ENCODE measurements around the gene SYAP1. TPM values are rescaled to one million over a fixed set of nuclear protein-coding genes. Genes with fewer than 3 reads are reported as not detected.

Gene SYAP1
- polyA plus RNA-seq, 1 donor (not counting 4 experiments of a cell fraction or from before 2014, with no cell fraction given): 20.3 TPM

- no peak overlapping the region for H3K4me2 ChIP-seq (ENCODE audit: control insufficient read depth, extremely low read depth, insufficient read depth, low read depth, low read length)
- H4K20me1 ChIP-seq (ENCODE audit: control insufficient read depth, extremely low read depth, insufficient read depth, low read length): no peaks in the 10 kb centered on the region
- no peak for TF ChIP-seq EZH2 (IDR thresholded peaks at IDR 0.05; ENCODE audit: low read length)
- TF ChIP-seq CTCF (optimal IDR thresholded peaks at IDR 0.05 in 1 of 3, IDR thresholded peaks at IDR 0.05 in 1 of 3, conservative IDR thresholded peaks at IDR 0.05 in 1 of 3; ENCODE audit: extremely low read depth in 1 of 3, insufficient read depth in 2 of 3, low read length in 3 of 3): no peak
- H3K4me3 ChIP-seq (ENCODE audit: control insufficient read depth in 2 of 3, extremely low read depth in 1 of 3, insufficient read depth in 2 of 3, low read depth in 1 of 3, low read length in 3 of 3): no peak overlapping the region
- no peak for DNase-seq (ENCODE audit: low read depth, low spot score)
- H2AFZ ChIP-seq (ENCODE audit: control insufficient read depth, low read length): no peak overlapping the region
- H3K27ac ChIP-seq (ENCODE audit: control insufficient read depth, insufficient read depth, low read length): no peak overlapping the region
- H3K9me1 ChIP-seq (ENCODE audit: control insufficient read depth, extremely low read depth, insufficient read depth, low read length): no peaks in the 10 kb centered on the region
- no peaks in the 10 kb centered on the region for H3K9me3 ChIP-seq (ENCODE audit: control insufficient read depth, low read depth, low read length)
- H3K27me3 ChIP-seq (ENCODE audit: control insufficient read depth, extremely low read depth, insufficient read depth, low read length): no peaks in the 10 kb centered on the region
- H3K9ac ChIP-seq (ENCODE audit: control insufficient read depth, extremely low read depth, insufficient read depth, low read length): no peak overlapping the region
- H3K79me2 ChIP-seq (ENCODE audit: control insufficient read depth, insufficient read depth, low read length): no peaks in the 10 kb centered on the region
- FAIRE-seq: no peak
- dilution Hi-C loops (cut with MboI; ENCODE audit: extremely low pct_ligation_motif_present, low sequenced_read_pairs): no loop called here
- H3K36me3 ChIP-seq (ENCODE audit: control insufficient read depth in 2 of 2, extremely low read depth in 1 of 2, insufficient read depth in 2 of 2, low read length in 2 of 2): peaks cover 17 to 23% of the 10 kb centered on the region in 2 experiments
- H3K4me1 ChIP-seq (ENCODE audit: control insufficient read depth, extremely low read depth, insufficient read depth, low read length): no peaks in the 10 kb centered on the region
Measured at GRCh38 chrX:16750136-16750535, 30.7 kb downstream of the SYAP1 start.

- FAIRE-seq (no peak), DNase-seq (ENCODE audit: low read depth, low spot score) (no peak)
- dilution Hi-C loops (cut with MboI; ENCODE audit: extremely low pct_ligation_motif_present, low sequenced_read_pairs): no loop called here
- H4K20me1 ChIP-seq (ENCODE audit: control insufficient read depth, extremely low read depth, insufficient read depth, low read length): no peaks in the 10 kb centered on the region
- no peaks in the 10 kb centered on the region for H3K9me1 ChIP-seq (ENCODE audit: control insufficient read depth, extremely low read depth, insufficient read depth, low read length)
- H3K36me3 ChIP-seq (ENCODE audit: control insufficient read depth in 2 of 2, extremely low read depth in 1 of 2, insufficient read depth in 2 of 2, low read length in 2 of 2): peaks cover 15 to 19% of the 10 kb centered on the region in 2 experiments
- H3K9me3 ChIP-seq (ENCODE audit: control insufficient read depth, low read depth, low read length): no peaks in the 10 kb centered on the region
- H3K9ac ChIP-seq (ENCODE audit: control insufficient read depth, extremely low read depth, insufficient read depth, low read length): no peak overlapping the region
- H3K27ac ChIP-seq (ENCODE audit: control insufficient read depth, insufficient read depth, low read length): no peak overlapping the region
- H3K79me2 ChIP-seq (ENCODE audit: control insufficient read depth, insufficient read depth, low read length): no peaks in the 10 kb centered on the region
- no peak overlapping the region for H3K4me2 ChIP-seq (ENCODE audit: control insufficient read depth, extremely low read depth, insufficient read depth, low read depth, low read length)
- no peaks in the 10 kb centered on the region for H3K4me1 ChIP-seq (ENCODE audit: control insufficient read depth, extremely low read depth, insufficient read depth, low read length)
- H2AFZ ChIP-seq (ENCODE audit: control insufficient read depth, low read length): no peak overlapping the region
- H3K27me3 ChIP-seq (ENCODE audit: control insufficient read depth, extremely low read depth, insufficient read depth, low read length): no peaks in the 10 kb centered on the region
- no peak overlapping the region for H3K4me3 ChIP-seq (ENCODE audit: control insufficient read depth in 2 of 3, extremely low read depth in 1 of 3, insufficient read depth in 2 of 3, low read depth in 1 of 3, low read length in 3 of 3)
- TF ChIP-seq CTCF (optimal IDR thresholded peaks at IDR 0.05 in 1 of 3, IDR thresholded peaks at IDR 0.05 in 1 of 3, conservative IDR thresholded peaks at IDR 0.05 in 1 of 3; ENCODE audit: extremely low read depth in 1 of 3, insufficient read depth in 2 of 3, low read length in 3 of 3): no peak
- TF ChIP-seq EZH2 (IDR thresholded peaks at IDR 0.05; ENCODE audit: low read length): no peak
Measured at GRCh38 chrX:16754019-16754418, 34.6 kb downstream of the SYAP1 start.

Measured in keratinocyte (primary cell).